Measurements from ENCODE around the gene TCFL5. TPM values are rescaled to one million over a fixed set of nuclear protein-coding genes. Genes with fewer than 3 reads are reported as not detected.
A peak's percentile ranks its signal among the peaks of the same experiment; 100 is the strongest.
"Not testable (repeated sequence)": the region's sequence is repeated elsewhere in the genome, so short reads cannot be mapped to it uniquely, and the experiment has no call there.

Gene TCFL5
- total RNA-seq, 2 donors from 2014 or later, result 4.4 to 4.9 TPM

DNA sequence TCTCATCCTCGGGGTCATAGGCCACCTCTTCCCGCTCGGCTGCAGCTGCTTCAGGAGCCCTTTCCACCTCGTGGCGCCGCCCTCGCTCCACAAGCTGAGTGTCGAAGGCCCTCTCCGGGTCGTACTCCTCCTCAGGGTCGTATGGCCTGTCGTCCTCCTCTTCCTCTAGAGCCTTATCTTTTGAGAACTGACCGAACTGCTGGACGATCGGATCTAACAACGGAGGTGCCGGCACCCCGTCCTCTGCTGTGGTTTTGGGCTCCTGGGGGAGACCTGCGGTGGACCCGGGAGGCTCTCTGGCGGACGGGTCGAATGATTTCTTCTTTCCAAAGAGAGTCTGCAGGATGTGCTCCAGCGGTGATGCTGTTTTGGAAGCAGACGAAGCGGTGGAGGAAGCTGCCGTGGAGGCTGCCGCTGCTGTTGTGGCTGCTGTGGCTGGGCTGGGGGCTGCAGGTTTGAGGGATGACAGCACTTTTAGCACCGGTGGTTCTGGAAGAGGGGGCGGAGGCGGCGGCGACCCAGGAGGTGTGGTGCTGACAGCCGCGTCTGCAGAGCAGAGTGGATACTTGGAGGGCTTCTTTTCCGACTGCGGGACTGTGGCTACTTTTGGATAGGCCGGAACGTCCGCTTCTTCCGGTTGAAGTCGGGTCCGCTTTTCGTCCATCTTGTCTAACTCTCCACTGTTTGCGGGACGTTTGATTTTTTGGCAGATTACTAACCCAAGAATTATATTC lies 20.2 kb upstream of the TCFL5 start:
- H3K27ac Mint-ChIP-seq, result no peak overlapping the region
- no peak overlapping the region for H3K4me3 Mint-ChIP-seq
- peaks cover 8% of the 10 kb centered on the region for H3K4me1 Mint-ChIP-seq (ENCODE audit: low read depth)
- H3K27me3 Mint-ChIP-seq (ENCODE audit: low read depth), result no peaks in the 10 kb centered on the region
- no peak for ATAC-seq (replicated peaks in 1 of 2)
- H3K36me3 Mint-ChIP-seq (ENCODE audit: insufficient read depth in 2 of 2), result peaks cover 6 to 7% of the 10 kb centered on the region in 2 donors
- H3K9me3 Mint-ChIP-seq, result no peaks in the 10 kb centered on the region
- DNase-seq, result no peak

DNA sequence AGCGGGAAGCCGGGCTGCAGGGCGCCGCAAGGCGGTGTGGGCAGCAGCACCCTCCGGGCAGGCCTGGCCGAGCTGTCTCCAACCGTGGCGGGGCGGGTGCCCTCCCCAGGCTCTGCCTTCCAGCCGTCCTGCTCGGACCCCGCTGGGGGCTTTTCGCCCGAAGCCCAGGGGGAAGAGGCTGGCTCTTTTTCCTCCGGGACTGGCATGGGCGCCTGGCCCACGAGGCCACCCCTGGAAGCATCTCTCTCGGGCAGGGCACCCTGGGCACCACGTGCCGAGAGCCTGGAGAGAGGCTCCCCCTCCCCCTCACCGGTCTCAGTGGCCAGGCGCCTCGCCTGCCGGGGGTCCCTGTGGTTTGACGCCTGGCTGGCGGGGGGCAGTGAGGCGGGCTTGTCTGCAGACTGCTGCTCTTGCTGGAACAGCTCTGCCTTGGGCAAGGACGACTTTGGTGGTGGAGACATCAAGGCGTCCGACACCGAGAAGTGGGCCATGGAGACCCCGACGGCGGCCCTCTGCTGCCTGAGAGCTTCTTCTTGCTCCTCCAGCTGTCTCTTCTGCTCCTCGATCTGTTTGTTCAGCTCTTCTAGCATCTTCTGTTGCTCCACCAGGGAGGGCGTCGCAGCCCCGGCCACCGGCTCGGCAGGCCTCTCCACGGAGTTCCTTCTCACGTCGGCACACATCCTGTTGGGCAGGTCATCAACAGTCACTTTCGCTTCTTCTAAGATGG lies 19.5 kb upstream of the TCFL5 start:
- ATAC-seq (replicated peaks in 1 of 2), result no peak
- peaks cover under 1% of the 10 kb centered on the region for H3K4me1 Mint-ChIP-seq (ENCODE audit: low read depth)
- H3K4me3 Mint-ChIP-seq, result no peak overlapping the region
- peaks cover 6 to 7% of the 10 kb centered on the region in 2 donors for H3K36me3 Mint-ChIP-seq (ENCODE audit: insufficient read depth in 2 of 2)
- no peak overlapping the region for H3K27ac Mint-ChIP-seq
- no peaks in the 10 kb centered on the region for H3K9me3 Mint-ChIP-seq
- DNase-seq, result no peak
- H3K27me3 Mint-ChIP-seq (ENCODE audit: low read depth), result no peaks in the 10 kb centered on the region

DNA sequence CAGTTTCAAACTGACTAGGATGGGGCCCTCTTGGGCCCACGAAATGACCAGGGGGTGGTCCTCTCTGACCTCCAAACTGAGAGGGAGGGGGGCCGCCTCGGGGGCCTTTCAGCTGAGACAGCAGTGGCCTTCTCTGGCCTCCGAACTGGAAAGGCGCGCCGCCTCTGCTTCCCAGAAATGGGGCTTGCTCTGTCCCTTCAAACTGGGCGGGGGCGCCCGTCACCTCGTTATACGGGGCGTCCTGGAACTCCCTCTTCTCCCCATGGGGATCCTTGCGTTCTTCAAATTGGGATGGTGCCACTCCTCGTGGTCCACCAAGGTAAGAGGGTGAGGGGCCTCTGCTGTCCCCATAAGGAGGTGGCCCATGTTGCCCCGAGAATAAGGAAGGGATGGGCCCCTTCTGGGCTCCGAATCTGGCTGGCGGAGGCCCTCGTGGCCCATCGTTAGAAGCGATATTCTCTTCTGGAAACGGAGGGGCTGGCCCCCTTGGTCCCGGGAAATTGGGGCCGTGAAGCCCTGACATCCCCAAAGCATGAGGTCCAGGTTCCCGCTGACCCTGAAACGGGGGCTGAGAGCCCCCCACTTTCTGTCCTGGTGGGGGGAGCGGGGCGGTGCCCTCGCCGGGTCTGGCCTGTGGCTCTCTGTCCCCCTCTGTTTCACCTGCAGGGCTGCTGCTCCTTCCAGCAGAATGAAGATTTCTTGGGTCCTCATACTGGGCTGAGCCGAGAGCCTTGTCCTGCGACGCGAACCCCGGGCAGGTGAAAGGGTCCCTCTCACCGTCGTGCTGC lies 18.7 kb upstream of the TCFL5 start:
- peaks cover 6 to 7% of the 10 kb centered on the region in 2 donors for H3K36me3 Mint-ChIP-seq (ENCODE audit: insufficient read depth in 2 of 2)
- H3K4me3 Mint-ChIP-seq, result no peak overlapping the region
- no peak for ATAC-seq (replicated peaks in 1 of 2)

DNA sequence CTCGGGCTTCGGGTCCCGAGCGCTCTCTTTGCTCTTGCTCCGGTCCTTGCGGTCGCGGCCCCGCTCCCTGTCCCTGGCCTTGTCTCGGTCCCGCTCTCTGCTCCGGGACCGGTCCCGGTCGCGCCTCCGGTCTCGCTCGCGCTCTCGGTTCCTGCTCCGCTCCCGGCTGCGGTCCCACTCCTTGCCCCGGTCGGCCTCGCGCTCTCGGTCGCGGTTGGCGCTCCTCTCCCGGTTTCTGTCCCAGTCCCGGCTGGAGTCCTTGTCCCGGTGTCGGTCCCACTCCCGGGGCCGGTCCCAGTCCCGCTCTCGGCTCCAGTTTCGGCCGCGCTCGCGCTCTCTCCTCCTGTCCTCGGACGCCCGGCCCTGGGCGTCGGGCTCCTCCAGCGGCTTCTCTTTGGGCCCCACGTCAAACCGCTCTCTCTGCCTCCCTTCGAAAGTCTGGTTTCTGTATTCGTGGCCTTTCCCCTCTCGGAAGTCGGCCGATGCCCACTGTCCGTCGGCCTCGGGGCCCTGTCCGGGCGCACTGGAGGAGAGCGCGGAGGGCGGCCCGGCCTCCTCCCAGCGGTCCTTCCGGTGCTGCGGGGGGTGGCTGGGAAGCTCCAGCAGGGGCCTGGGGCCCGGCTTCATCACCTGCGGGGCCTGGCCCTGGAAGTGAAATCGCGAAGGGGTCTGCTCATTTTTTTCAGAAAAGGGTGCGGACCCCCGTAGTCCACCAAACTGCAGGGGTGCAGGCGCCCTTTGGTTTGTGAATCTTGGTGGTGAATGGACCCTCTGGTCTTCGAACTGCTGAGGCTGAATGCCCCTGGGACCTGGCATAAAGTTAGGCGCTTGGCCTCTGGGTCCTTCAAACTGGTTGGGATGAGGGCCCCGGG lies 17.9 kb upstream of the TCFL5 start:
- peaks cover 10% of the 10 kb centered on the region for H3K4me1 Mint-ChIP-seq (ENCODE audit: low read depth)
- ATAC-seq (replicated peaks in 1 of 2) (no peak), DNase-seq (no peak)
- H3K27ac Mint-ChIP-seq, result no peak overlapping the region
- no peak overlapping the region for H3K4me3 Mint-ChIP-seq
- H3K36me3 Mint-ChIP-seq (ENCODE audit: insufficient read depth in 2 of 2), result peaks cover 6 to 7% of the 10 kb centered on the region in 2 donors
- no peaks in the 10 kb centered on the region for H3K9me3 Mint-ChIP-seq
- no peaks in the 10 kb centered on the region for H3K27me3 Mint-ChIP-seq (ENCODE audit: low read depth)

More for the DNA sequence above, 18.7 kb upstream of the TCFL5 start:
- Mint-ChIP-seq H3K4me1 (ENCODE audit: low read depth) (peaks cover 6% of the 10 kb centered on the region), H3K27ac (no peak overlapping the region), H3K27me3 (ENCODE audit: low read depth) (no peaks in the 10 kb centered on the region), H3K9me3 (no peaks in the 10 kb centered on the region)
- DNase-seq, result no peak

DNA sequence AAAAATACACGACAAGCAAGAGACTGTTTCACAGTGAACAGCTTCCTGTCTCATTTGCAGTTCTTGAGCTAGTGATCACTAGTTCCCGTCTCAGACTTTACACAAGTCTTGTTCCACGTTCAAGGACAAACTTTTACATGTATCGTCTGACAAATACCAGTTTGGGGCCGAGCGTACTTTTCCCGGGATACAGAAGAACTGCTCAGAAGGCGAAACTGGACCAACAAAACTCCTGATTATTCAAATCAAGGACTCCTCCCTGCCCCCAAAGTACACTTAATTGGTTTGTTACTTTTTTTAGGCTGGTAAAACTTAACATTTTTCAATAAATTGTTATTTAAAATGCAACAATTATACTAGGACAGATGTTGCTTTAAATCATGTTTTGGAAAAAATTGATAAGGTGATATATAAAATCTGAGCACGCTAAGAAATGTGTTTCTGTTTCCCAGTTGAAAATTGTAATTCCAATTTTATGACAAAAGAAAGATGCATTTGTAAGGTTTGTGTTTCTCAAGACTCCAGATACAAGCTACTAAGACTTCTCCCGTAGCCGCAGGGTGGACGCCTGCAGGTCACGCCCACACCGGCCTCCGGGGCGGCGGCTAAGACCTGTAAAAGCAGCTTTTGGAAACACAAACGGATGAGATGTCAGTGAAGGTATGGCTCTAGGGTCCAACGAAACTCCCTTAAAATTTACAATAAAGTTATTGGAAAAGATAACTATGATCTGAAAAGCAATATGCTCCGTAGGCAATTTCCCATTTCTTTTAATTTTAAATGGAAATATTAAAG lies 16.8 kb upstream of the TCFL5 start:
- no peak for ATAC-seq (replicated peaks in 1 of 2)
- no peaks in the 10 kb centered on the region for H3K27me3 Mint-ChIP-seq (ENCODE audit: low read depth)
- no peak overlapping the region for H3K4me3 Mint-ChIP-seq
- no peak overlapping the region for H3K27ac Mint-ChIP-seq
- peaks cover 21% of the 10 kb centered on the region for H3K4me1 Mint-ChIP-seq (ENCODE audit: low read depth)
- no peak for DNase-seq
- H3K36me3 Mint-ChIP-seq (ENCODE audit: insufficient read depth in 2 of 2), result peaks cover 6 to 7% of the 10 kb centered on the region in 2 donors
- H3K9me3 Mint-ChIP-seq, result no peaks in the 10 kb centered on the region

DNA sequence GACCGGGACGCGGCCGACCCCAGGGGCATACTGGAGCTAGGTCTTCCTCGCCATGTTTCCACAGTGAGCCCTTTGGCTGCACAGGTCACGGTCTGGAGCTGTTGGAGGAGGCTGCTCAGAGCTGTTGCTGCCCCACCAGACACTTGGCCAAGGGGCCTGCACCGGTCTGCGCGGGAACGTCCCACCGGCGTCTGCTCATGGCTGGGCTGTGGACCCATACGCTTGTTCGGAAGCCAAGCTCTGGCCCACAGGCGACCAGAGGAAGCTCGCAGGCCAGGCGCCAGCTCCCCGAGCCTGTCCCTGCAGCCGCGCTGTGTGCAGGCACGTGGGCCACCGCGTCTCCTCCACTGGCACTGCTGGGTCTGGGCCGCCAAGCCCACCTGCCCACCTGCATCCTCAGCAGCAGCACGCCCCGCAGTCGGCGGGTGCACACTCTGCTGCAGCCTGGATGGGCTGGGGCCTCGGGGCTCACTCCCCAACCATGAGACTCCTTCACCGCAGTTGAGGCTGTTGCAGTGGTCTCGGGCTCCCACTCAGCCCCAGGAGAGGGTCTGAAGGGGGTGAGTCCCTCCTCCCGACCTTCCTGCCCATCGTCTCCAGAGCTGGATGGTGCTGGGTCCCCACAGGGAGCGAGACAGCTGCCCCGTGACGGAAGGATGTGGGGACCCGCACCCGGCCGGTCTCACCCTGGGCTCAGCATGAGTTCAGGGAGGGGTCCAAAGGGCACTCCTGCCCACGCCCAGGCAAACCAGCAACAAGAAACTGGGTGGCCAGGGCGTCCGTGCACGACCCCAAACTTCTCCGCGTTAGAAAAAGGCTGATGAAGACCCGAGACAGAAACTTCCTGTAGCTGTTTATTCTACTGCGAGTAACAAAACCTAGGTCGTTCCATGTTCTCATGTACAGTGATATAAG lies 15.5 kb upstream of the TCFL5 start:
- ATAC-seq (replicated peaks in 1 of 2) (peak; percentile 19 to 29), DNase-seq (no peak)
- H3K4me1 Mint-ChIP-seq (ENCODE audit: low read depth), result peaks cover 29% of the 10 kb centered on the region
- H3K27ac Mint-ChIP-seq, result no peak overlapping the region
- H3K4me3 Mint-ChIP-seq, result no peak overlapping the region
- no peaks in the 10 kb centered on the region for H3K27me3 Mint-ChIP-seq (ENCODE audit: low read depth)
- no peaks in the 10 kb centered on the region for H3K9me3 Mint-ChIP-seq
- H3K36me3 Mint-ChIP-seq (ENCODE audit: insufficient read depth in 2 of 2), result peaks cover 6 to 7% of the 10 kb centered on the region in 2 donors

DNA sequence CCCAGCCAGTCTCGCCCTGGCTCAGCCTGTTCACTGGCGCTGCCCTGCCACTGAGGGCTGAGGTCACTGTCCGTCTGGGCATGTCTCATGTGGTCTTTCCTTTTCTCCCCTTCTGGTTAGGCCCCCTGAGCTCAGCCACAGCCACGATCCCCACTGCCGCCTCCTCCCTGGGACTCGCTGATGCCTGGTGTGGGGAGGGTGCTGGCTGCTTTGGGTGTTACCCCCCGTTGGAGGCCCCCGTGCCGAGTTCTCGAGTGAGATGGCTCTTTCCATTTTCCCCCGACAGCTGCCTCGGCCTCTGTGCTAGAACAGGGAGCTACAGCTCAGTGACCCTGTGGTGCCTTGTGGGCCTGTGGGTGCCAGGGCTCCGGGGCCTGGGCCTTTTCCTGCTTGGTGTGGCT lies 14.9 kb upstream of the TCFL5 start:
- peak; percentile 3 to 10 for ATAC-seq (replicated peaks in 1 of 2)
- Mint-ChIP-seq H3K4me1 (ENCODE audit: low read depth) (peaks cover 29% of the 10 kb centered on the region), H3K36me3 (ENCODE audit: insufficient read depth in 2 of 2) (peaks cover 2% of the 10 kb centered on the region in 2 donors), H3K9me3 (no peaks in the 10 kb centered on the region), H3K27ac (no peak overlapping the region), H3K27me3 (ENCODE audit: low read depth) (no peaks in the 10 kb centered on the region), H3K4me3 (no peak overlapping the region)
- DNase-seq, result no peak

DNA sequence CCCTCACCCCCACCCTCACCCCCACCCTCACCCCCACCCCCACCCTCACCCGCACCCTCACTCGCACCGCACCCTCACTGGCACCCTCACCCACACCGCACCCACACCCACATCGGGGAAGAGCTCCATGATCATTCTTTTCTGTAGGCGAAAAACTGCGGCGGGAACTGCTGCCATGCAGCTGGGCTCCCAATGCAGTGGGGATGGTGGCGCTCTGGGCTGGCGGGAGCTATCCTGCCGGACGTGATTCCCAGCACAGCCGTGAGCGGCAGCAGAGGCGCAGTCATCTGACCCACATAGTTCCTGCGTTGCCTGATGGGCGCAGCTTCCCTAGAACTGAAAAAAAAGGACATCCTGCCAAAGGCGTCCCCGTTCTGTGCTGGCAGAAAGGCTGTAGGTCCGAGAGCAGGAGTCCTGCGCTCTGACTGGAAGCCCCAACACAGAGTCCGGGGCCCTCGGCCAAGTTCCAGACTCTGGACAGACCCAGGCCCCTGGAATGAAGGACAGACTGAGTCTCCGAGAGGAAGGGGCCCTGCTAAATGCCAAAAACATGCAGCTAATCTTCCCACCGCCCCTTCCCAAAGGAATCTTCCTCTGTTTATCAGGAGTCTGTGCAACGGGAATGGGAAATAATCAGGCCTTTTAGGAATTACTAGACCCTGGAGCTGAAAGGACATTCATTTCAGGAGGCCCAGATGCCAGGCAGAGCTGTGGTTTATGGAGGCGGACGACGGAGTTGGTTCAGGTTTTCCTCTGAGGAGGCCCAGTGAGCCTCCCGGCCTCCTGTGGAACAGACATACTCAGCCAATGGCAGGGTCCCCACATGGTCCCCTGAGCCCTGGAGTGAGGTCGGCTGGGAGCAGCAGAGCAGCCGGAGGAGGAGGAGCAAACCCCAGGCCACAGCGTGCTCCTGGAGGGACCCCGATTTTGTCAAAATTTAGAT lies 14.1 kb upstream of the TCFL5 start:
- H3K27me3 Mint-ChIP-seq (ENCODE audit: low read depth), result no peaks in the 10 kb centered on the region
- H3K36me3 Mint-ChIP-seq (ENCODE audit: insufficient read depth in 2 of 2), result no peaks in the 10 kb centered on the region
- H3K9me3 Mint-ChIP-seq, result no peaks in the 10 kb centered on the region
- DNase-seq (no peak), ATAC-seq (replicated peaks in 1 of 2) (no peak)
- peak overlapping the region in 1 of 2 donors; percentile 42 for H3K4me3 Mint-ChIP-seq
- H3K27ac Mint-ChIP-seq, result no peak overlapping the region
- peaks cover 29% of the 10 kb centered on the region for H3K4me1 Mint-ChIP-seq (ENCODE audit: low read depth)

DNA sequence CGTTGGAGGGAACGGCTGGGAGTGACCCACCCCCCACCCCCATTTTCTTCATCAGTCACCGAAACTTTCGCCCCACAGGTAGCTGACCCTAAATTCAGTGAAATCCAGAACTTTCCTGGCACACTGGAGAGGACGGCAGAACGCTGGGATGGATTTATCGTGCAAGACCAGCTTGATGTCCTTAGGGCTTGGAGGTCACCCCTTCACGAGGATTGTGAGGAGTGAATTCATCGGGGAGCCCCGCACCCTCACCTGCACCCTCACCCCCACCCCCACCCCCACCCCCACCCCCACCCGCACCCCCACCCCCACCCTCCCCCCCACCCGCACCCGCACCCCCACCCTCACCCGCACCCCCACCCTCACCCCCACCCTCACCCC lies 13.3 kb upstream of the TCFL5 start:
- Mint-ChIP-seq H3K4me3 (no peak overlapping the region), H3K4me1 (ENCODE audit: low read depth) (peaks cover 29% of the 10 kb centered on the region), H3K27ac (no peak overlapping the region), H3K27me3 (ENCODE audit: low read depth) (no peaks in the 10 kb centered on the region), H3K9me3 (no peaks in the 10 kb centered on the region), H3K36me3 (ENCODE audit: insufficient read depth in 2 of 2) (no peaks in the 10 kb centered on the region)
- DNase-seq (no peak), ATAC-seq (replicated peaks in 1 of 2) (no peak)

DNA sequence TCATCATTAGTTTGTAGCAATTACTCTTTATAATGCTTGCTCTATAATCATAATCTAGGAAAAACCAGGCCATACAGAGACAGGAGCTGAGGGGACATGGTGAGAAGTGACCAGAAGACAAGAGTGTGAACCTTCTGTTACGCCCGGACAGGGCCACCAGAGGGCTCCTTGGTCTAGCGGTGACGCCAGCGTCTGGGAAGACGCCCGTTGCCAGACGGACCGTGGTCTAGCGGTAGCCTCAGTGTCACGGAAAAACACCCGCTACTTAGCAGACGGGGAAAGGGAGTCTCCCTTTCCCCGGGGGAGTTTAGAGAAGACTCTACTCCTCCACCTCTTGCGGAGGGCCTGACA lies 12.0 kb upstream of the TCFL5 start:
- peak; percentile 40 to 51 for DNase-seq
- peak overlapping the region; percentile 18 to 38 for H3K4me3 Mint-ChIP-seq

More for the DNA sequence above, 12.0 kb upstream of the TCFL5 start:
- not testable (repeated sequence) for H3K36me3 Mint-ChIP-seq (ENCODE audit: insufficient read depth in 2 of 2); H3K27me3 Mint-ChIP-seq (ENCODE audit: low read depth); ATAC-seq (replicated peaks in 1 of 2); H3K9me3 Mint-ChIP-seq
- H3K27ac Mint-ChIP-seq, result peak overlapping the region; percentile 72
- peaks cover 29% of the 10 kb centered on the region for H3K4me1 Mint-ChIP-seq (ENCODE audit: low read depth)

Data from activated T-cell treated with anti-CD3 and anti-CD28 coated beads, Interleukin-2, amount 50 U/mL, for 72 hours (primary cell).